ENCODE data around the gene MCU.

MCU gene

DNA sequence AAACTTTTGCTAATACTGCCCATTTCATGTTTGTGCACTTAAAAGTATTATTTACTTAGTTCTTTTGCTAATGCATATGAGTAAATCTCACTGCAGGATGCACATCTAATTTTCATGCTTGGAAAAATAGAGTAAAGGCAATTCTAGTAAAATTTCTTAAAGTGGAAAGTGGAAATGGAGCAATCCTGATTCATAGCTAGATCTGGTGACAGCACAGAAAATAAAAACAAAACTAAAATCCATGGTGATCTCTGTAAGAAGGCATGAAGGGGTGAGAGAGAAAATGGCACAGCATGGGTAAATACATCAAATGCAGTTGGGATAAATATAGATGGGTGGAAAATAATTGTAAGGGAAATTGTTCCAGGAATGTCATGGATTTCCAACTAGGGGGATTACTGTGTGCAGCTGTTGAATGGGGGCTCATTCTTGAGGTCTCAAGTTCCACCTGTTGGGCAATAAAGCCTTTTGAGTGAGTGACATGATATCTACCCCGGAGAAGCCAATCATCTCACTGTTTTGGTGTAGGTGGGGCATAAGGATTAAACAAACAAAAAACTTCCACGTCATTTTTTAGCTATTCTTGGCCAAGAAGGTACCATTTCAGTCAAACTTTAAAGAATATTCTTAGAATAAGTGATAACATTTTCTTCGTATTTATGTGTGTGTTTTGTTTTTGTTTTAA, 1.7 kb upstream of the MCU start:
- 0 out of 2 replicates have a peak, but pooled peaks have one; percentile 15 for TF ChIP-seq MYC (IDR thresholded peaks at IDR 0.05; ENCODE audit: low read depth, low read length)
- TF ChIP-seq, protein P1, sequence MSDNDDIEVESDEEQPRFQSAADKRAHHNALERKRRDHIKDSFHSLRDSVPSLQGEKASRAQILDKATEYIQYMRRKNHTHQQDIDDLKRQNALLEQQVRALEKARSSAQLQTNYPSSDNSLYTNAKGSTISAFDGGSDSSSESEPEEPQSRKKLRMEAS (IDR thresholded peaks at IDR 0.05; ENCODE audit: low read depth, low read length): no peak
- DNase-seq (ENCODE audit: low read depth): peak; percentile 27
- no peak overlapping the region for H3K4me3 ChIP-seq (ENCODE audit: low read depth, low read length)

DNA sequence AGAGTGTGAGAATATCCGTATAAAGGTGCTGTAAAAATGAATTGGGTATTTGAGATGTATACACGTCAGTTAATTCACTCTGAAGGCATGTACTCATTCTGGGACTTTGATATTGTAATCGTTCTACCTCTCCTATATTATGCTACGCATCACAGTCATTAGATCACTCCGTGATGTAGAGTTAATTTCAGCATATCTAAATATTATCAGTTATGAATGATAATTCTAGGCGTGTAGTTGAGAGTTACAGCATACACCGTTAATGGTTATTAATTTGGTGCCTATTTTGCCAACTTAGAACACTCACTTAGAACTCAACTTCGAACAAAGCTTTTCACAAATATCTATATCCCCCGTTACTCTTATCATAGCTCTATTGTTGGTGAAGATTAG, 477 bp upstream of the MCU start:
- no peak for DNase-seq (ENCODE audit: low read depth)
- TF ChIP-seq, protein P2, sequence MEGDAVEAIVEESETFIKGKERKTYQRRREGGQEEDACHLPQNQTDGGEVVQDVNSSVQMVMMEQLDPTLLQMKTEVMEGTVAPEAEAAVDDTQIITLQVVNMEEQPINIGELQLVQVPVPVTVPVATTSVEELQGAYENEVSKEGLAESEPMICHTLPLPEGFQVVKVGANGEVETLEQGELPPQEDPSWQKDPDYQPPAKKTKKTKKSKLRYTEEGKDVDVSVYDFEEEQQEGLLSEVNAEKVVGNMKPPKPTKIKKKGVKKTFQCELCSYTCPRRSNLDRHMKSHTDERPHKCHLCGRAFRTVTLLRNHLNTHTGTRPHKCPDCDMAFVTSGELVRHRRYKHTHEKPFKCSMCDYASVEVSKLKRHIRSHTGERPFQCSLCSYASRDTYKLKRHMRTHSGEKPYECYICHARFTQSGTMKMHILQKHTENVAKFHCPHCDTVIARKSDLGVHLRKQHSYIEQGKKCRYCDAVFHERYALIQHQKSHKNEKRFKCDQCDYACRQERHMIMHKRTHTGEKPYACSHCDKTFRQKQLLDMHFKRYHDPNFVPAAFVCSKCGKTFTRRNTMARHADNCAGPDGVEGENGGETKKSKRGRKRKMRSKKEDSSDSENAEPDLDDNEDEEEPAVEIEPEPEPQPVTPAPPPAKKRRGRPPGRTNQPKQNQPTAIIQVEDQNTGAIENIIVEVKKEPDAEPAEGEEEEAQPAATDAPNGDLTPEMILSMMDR (IDR thresholded peaks at IDR 0.05; ENCODE audit: low read depth, low read length): no peak
- TF ChIP-seq POLR2A (IDR thresholded peaks at IDR 0.05; ENCODE audit: extremely low read depth, insufficient read length) (no peak), MYC (IDR thresholded peaks at IDR 0.05; ENCODE audit: low read depth, low read length) (no peak)
- TF ChIP-seq, protein P1 (IDR thresholded peaks at IDR 0.05; ENCODE audit: low read depth, low read length): no peak
- peak overlapping the region; percentile 66 for H3K4me3 ChIP-seq (ENCODE audit: low read depth, low read length)

DNA sequence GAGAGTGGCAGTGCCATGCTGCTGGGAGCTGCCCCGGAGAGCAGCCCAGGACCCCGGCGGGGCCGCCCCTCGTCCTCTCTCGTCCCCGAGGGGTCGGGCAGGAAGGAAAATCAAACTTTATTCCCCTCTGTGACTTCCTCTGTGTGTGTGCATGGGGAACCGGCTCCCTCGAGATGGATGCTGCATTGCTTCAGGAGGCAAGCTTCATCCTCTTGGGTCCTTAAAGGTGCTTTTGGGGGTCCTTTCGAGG, 726 bp downstream of the MCU start:
- TF ChIP-seq, protein P2 (IDR thresholded peaks at IDR 0.05; ENCODE audit: low read depth, low read length): no peak
- TF ChIP-seq, protein P1 (IDR thresholded peaks at IDR 0.05; ENCODE audit: low read depth, low read length): no peak
- TF ChIP-seq MYC (IDR thresholded peaks at IDR 0.05; ENCODE audit: low read depth, low read length): no peak
- no peak for TF ChIP-seq POLR2A (IDR thresholded peaks at IDR 0.05; ENCODE audit: extremely low read depth, insufficient read length)
- DNase-seq (ENCODE audit: low read depth): no peak

DNA sequence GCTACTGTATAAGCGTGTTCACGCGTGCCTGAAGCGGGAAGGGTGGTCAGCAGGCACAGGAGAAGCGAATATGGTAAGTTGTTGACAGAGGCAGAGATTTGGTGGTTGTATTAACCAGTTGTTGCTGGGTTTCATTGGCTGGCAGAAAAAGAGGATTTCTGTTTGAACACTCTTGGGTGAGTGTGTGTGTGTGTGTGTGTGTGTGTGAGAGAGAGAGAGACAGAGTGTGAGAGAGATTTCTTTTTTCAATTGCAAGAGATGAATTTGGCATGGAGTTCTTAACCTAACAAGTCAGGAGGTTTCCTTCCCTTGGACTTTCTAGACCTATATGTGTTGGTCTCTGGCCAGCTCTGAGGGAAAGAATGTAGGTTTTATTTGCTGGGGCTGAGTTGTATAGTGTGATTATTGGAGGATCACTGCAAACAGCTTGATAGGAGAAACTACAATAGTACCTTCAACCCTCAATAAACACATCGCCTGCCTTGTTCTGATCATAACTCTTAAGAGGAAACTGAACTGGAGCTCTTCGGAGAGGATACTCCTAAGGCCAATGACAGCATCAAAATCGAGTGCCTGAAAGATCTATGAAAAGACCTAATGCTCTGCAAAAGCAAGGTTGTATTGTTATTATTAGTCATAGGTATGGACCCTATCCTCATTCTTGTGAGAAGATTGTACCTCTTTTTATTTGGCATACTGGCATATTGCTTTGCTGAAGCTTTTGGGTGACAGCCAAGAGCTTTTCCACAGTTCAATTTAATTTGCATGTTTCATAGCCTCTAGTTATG, 1.2 kb downstream of the MCU start:
- peak; percentile 36 for DNase-seq (ENCODE audit: low read depth)
- TF ChIP-seq POLR2A (IDR thresholded peaks at IDR 0.05; ENCODE audit: extremely low read depth, insufficient read length): no peak
- TF ChIP-seq, protein P2 (IDR thresholded peaks at IDR 0.05; ENCODE audit: low read depth, low read length): no peak
- TF ChIP-seq, protein P1 (IDR thresholded peaks at IDR 0.05; ENCODE audit: low read depth, low read length): no peak
- TF ChIP-seq MYC (IDR thresholded peaks at IDR 0.05; ENCODE audit: low read depth, low read length): no peak
- peak overlapping the region; percentile 79 for H3K4me3 ChIP-seq (ENCODE audit: low read depth, low read length)

More for the DNA sequence above, 726 bp downstream of the MCU start:
- H3K4me3 ChIP-seq (ENCODE audit: low read depth, low read length): peak overlapping the region; percentile 79

DNA sequence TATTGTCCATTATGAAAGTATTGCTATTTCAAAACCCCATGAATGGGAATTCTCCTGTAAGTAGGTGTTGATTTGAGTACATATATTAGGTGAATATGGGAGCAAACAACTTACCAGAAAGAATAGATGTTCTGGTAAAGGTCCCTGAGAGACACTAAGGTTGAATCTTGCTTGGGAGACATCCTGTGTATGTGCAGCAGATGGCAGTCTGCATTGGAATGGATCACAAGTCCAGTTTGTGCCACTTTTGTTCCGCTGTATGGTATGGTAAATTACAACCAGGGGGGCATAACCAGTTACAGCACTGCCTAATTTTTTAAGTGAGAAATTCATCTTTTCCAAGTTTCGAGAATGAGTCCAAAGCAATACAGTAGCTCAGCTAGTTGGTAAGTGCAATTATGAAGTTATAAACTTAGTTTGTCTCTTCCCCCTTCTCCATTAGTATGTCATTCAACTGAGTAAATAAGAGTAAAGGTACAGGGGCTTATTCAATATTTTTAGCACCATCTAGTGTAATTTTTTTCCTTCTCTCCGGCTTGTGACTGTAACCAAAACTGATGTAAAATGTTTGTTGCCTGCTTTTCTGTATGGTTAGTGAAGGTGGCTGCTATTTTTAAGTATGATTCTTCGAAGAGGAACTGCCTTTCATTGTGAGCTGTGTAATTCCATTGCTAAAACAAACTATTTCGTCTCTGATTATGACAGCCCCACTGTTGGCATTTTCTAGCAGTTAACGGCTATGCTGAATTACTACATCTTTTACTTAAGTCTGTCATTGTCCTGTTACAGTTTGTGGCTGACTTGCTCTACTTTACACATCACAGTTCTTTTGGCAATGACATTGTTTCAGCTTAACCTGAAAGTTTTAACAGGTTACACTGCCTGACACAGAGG, 2.8 kb downstream of the MCU start:
- DNase-seq (ENCODE audit: low read depth): peak; percentile 78
- TF ChIP-seq, protein P1 (IDR thresholded peaks at IDR 0.05; ENCODE audit: low read depth, low read length): peak; percentile 39; the same call in 1 of the 2 replicates
- TF ChIP-seq, protein P2 (IDR thresholded peaks at IDR 0.05; ENCODE audit: low read depth, low read length): peak; percentile 55
- TF ChIP-seq MYC (IDR thresholded peaks at IDR 0.05; ENCODE audit: low read depth, low read length) (peak; percentile 59), POLR2A (IDR thresholded peaks at IDR 0.05; ENCODE audit: extremely low read depth, insufficient read length) (no peak)
- H3K4me3 ChIP-seq (ENCODE audit: low read depth, low read length): peak overlapping the region; percentile 79
